NCI-H226 (cell line): ENCODE results near the gene SLC35F4.
"Not testable (repeated sequence)": the region's sequence is repeated elsewhere in the genome, so short reads cannot be mapped to it uniquely, and the experiment has no call there.

Experiments
- DNase-seq: peaks from one replicate; pipeline ENCODE4 v3.0.0-alpha.2; 2015

Gene SLC35F4

GRCh38 chr14:57714487-57714931 is 151.4 kb downstream of the SLC35F4 start:
- DNase-seq = no peak

- no peak for DNase-seq
Observed at GRCh38 chr14:57712698-57713097, 153.2 kb downstream of the SLC35F4 start.

- no peak for DNase-seq
Observed at GRCh38 chr14:57712102-57712501, 153.8 kb downstream of the SLC35F4 start.

- no peak for DNase-seq
Observed at GRCh38 chr14:57709909-57710308, 156.0 kb downstream of the SLC35F4 start.

GRCh38 chr14:57709086-57709485 is 156.8 kb downstream of the SLC35F4 start:
- not testable (repeated sequence) for DNase-seq

GRCh38 chr14:57707219-57707618 is 158.7 kb downstream of the SLC35F4 start:
- no peak for DNase-seq

- DNase-seq = no peak
Observed at GRCh38 chr14:57704763-57705162, 161.1 kb downstream of the SLC35F4 start.

- no peak for DNase-seq
Observed at GRCh38 chr14:57699947-57700346, 165.9 kb downstream of the SLC35F4 start.

GRCh38 chr14:57692671-57693070 is 173.2 kb downstream of the SLC35F4 start:
- DNase-seq = peak; percentile 7

GRCh38 chr14:57687416-57687815 is 178.5 kb downstream of the SLC35F4 start:
- no peak for DNase-seq

- no peak for DNase-seq
Observed at GRCh38 chr14:57686304-57686703, 179.6 kb downstream of the SLC35F4 start.

- no peak for DNase-seq
Observed at GRCh38 chr14:57671021-57671420, 194.9 kb downstream of the SLC35F4 start.

GRCh38 chr14:57660208-57660607 is 205.7 kb downstream of the SLC35F4 start:
- DNase-seq = no peak

- DNase-seq = no peak
Observed at GRCh38 chr14:57659052-57659451, 206.8 kb downstream of the SLC35F4 start.

- no peak for DNase-seq
Observed at GRCh38 chr14:57657487-57657886, 208.4 kb downstream of the SLC35F4 start.

GRCh38 chr14:57656853-57657252 is 209.0 kb downstream of the SLC35F4 start:
- no peak for DNase-seq

- DNase-seq = no peak
Observed at GRCh38 chr14:57652769-57653168, 213.1 kb downstream of the SLC35F4 start.

- no peak for DNase-seq
Observed at GRCh38 chr14:57641776-57642175, 224.1 kb downstream of the SLC35F4 start.

GRCh38 chr14:57640036-57640435 is 225.9 kb downstream of the SLC35F4 start:
- no peak for DNase-seq

GRCh38 chr14:57637901-57638300 is 228.0 kb downstream of the SLC35F4 start:
- DNase-seq = no peak

- no peak for DNase-seq
Observed at GRCh38 chr14:57634335-57634734, 231.6 kb downstream of the SLC35F4 start.

GRCh38 chr14:57632649-57633048 is 233.2 kb downstream of the SLC35F4 start:
- DNase-seq = no peak

GRCh38 chr14:57617510-57617909 is 248.4 kb downstream of the SLC35F4 start:
- DNase-seq = no peak

- no peak for DNase-seq
Observed at GRCh38 chr14:57612946-57613345, 252.9 kb downstream of the SLC35F4 start.

GRCh38 chr14:57611555-57612075 is 254.3 kb downstream of the SLC35F4 start:
- DNase-seq = no peak

- DNase-seq = no peak
Observed at GRCh38 chr14:57610631-57611030, 255.3 kb downstream of the SLC35F4 start.
